Stimulated activated CD8-positive, alpha-beta memory T cell treated with anti-CD3 and anti-CD28 coated beads, Interleukin-2, amount 100 ng/mL, for 48 hours (primary cell): Measurements from ENCODE around the gene GDPD2.

Experiments used
- DNase-seq, 2 donors: peaks; one replicate each; pipeline ENCODE4 v3.0.0-alpha.2; 2020; ENCODE audit warnings: low read depth in 2 of 2

The GDPD2 gene

GRCh38 chrX:70476166-70476933 lies 53.2 kb downstream of the GDPD2 start:
- no peak for DNase-seq

GRCh38 chrX:70476934-70477733 lies 54.0 kb downstream of the GDPD2 start:
- DNase-seq = no peak

- no peak for DNase-seq
These were observed 54.6 kb downstream of the GDPD2 start for GRCh38 chrX:70477734-70478075.

- DNase-seq = no peak
These were observed 55.6 kb downstream of the GDPD2 start for GRCh38 chrX:70478526-70479245.

GRCh38 chrX:70479247-70479921 lies 56.3 kb downstream of the GDPD2 start:
- DNase-seq = no peak

GRCh38 chrX:70479922-70480659 lies 57.0 kb downstream of the GDPD2 start:
- no peak for DNase-seq

GRCh38 chrX:70480660-70481018 lies 57.5 kb downstream of the GDPD2 start:
- DNase-seq = no peak

GRCh38 chrX:70481471-70482270 lies 58.6 kb downstream of the GDPD2 start:
- DNase-seq = no peak

- DNase-seq = no peak
These were observed 59.2 kb downstream of the GDPD2 start for GRCh38 chrX:70482300-70482699.
